GM12872 (cell line): ENCODE data around the gene PKP1.

ENCODE experiments used
- TF ChIP-seq, protein P1 (sequence below): IDR thresholded peaks from 3 replicates; pipeline ENCODE4 v1.5.1; 2011; ENCODE audit warnings: low read depth, mild to moderate bottlenecking, low read length, moderate library complexity; ENCODE audit not compliant: insufficient read depth

PKP1 gene

GRCh38 chr1:201362906-201363305 is 79.6 kb downstream of the PKP1 start:
- TF ChIP-seq, protein P1, sequence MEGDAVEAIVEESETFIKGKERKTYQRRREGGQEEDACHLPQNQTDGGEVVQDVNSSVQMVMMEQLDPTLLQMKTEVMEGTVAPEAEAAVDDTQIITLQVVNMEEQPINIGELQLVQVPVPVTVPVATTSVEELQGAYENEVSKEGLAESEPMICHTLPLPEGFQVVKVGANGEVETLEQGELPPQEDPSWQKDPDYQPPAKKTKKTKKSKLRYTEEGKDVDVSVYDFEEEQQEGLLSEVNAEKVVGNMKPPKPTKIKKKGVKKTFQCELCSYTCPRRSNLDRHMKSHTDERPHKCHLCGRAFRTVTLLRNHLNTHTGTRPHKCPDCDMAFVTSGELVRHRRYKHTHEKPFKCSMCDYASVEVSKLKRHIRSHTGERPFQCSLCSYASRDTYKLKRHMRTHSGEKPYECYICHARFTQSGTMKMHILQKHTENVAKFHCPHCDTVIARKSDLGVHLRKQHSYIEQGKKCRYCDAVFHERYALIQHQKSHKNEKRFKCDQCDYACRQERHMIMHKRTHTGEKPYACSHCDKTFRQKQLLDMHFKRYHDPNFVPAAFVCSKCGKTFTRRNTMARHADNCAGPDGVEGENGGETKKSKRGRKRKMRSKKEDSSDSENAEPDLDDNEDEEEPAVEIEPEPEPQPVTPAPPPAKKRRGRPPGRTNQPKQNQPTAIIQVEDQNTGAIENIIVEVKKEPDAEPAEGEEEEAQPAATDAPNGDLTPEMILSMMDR: no peak

GRCh38 chr1:201363467-201363866 is 80.2 kb downstream of the PKP1 start:
- TF ChIP-seq, protein P1: no peak

- TF ChIP-seq, protein P1: no peak
These were observed 81.5 kb downstream of the PKP1 start for GRCh38 chr1:201364808-201365105.

DNA sequence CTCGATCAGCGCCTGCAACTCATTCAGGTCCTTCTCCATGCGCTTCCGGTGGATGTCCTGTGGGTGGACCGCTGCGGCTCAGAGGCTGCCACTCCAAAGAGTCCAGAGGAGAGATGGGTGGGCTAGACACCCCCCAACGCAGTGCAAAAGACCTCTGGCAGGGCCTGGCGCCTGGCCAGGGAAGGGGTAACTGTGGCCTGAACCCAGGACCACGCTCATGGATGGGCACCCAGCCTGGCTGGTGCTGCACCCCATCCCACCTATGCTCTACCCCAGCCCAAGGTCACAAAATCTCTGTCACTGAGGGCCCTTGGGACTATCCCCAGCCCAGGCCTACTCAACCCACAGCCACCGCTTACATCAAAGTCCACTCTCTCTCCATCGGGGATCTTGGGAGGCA is 81.9 kb downstream of the PKP1 start:
- TF ChIP-seq, protein P1: no peak

DNA sequence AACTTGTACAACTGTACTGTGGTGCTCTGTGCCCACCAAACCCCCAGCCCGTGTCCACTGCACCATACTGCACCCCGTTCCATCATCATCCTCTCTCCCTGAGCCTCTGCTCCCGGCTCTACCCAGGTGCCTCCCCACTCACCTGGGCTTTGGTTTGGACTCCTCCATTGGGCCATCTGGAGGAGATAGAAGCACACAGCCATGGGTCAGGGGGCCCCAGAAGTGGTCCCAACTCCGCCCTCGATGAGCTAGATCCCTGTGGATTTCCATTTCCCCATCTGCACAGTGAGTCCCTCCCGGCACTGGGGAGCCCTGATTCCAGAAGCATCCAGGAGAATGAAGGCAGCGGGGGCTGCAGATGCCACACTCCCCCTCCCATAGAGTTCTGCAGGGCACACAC is 83.4 kb downstream of the PKP1 start:
- TF ChIP-seq, protein P1: no peak

DNA sequence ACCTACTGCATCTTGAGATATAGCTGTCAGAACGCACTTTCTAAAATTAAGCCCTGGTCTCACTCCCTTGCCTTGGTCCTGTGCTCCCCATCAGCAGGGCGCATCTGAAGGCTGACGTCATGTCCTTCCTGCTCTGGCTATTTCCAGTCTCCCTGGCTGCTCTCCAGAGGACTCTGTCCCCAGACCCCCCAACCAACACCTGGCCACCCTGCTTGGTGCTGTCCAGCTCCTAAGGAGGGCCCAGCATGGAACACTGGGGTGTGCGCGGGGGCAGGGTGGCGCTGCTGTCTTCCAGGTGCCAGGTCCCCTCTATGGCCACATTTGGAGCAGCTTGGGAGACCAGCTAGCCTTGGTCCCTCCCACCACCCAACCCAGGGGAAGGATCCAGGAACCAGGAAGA is 85.9 kb downstream of the PKP1 start:
- TF ChIP-seq, protein P1: no peak

DNA sequence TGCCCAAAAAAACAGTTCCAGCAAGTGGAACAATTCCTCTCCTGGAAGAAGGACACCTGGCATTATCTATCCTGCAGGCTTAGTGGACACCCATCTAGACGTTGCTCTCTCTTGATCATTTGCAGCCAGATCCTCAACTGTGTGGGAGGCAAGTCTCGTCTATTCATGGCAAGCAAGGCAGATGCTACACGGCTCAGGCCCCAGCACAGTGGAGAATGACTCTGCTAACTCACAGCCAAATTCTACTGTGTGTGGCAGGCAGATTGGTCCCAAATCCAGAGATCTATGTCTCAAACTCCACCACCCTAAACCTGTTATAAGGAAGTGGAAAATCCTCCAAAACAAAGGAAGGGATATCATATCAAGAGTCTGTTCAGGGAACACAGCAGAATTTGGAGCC is 87.2 kb downstream of the PKP1 start:
- TF ChIP-seq, protein P1: no peak

DNA sequence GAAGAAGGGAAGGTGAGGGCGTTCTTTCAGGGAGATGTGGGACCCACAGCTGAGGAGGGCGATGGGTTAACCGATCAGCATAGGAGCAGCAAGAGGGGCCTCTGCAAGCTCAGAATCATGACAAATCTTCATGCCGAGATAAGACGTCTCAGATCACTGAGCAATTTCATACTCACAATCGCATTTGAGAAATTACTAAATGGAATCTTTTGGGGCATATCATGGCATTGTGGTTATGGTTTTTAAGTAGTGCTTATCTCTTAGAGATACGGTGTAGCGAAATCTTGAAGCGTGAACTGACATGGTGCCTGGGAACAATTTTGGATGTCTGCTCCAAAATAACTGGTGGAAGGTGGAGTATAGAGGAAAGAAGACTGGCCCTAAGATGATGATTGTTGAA is 88.0 kb downstream of the PKP1 start:
- TF ChIP-seq, protein P1: no peak
